ENCODE measurements around the gene KCNH2.

KCNH2 gene

DNA sequence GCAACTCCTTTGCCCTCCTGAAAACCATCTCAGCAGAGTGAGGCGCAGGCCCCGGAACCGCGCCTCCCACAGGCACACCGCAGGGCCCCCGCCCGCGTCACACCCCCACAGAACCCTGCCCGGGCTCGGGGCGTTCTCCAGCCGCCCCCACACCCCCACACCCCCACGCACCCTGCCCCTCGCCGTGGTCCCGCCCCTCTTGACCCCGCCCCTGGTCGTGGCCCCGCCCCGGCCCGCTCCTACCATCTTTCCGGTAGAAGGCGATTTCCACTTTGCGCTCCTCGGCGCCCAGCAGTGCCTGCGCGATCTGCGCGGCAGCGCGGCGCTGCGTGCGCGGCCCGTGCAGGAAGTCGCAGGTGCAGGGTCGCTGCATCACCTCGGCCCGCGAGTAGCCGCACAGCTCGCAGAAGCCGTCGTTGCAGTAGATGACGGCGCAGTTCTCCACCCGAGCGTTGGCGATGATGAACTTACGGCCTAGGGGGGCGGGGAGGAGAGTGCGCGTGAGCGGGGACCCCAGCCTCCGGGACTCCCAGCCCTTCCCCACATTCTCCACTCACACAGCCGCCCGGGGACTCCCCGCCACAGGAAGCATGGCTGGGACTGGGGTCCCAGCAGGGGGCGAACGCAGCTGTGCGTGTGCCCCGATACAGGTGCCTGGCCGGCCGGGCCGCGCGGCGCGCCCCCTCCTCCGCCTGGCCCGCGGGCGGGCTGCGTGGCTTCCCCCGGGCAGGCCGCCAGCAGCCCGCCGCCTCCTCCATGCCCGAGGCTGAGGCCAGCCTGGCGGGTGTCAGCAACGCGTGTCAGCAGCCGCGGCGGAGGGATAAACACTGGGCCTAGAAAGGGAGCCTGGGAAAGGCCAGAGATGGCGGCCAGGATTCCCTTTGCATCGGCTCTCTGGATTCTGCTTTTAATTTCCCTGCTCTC lies 3.4 kb downstream of the KCNH2 start:
- in situ Hi-C loops (cut with HindIII; ENCODE audit: low sequenced_read_pairs), result no loop called here
- TF ChIP-seq, protein P1, sequence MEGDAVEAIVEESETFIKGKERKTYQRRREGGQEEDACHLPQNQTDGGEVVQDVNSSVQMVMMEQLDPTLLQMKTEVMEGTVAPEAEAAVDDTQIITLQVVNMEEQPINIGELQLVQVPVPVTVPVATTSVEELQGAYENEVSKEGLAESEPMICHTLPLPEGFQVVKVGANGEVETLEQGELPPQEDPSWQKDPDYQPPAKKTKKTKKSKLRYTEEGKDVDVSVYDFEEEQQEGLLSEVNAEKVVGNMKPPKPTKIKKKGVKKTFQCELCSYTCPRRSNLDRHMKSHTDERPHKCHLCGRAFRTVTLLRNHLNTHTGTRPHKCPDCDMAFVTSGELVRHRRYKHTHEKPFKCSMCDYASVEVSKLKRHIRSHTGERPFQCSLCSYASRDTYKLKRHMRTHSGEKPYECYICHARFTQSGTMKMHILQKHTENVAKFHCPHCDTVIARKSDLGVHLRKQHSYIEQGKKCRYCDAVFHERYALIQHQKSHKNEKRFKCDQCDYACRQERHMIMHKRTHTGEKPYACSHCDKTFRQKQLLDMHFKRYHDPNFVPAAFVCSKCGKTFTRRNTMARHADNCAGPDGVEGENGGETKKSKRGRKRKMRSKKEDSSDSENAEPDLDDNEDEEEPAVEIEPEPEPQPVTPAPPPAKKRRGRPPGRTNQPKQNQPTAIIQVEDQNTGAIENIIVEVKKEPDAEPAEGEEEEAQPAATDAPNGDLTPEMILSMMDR (IDR thresholded peaks at IDR 0.05; ENCODE audit: low read depth, low read length, missing control alignments), result peak; percentile 2
- DNase-seq (ENCODE audit: low read depth), result no peak
- H3K4me3 ChIP-seq (ENCODE audit: low read depth, low read length), result peak overlapping the region; percentile 19

DNA sequence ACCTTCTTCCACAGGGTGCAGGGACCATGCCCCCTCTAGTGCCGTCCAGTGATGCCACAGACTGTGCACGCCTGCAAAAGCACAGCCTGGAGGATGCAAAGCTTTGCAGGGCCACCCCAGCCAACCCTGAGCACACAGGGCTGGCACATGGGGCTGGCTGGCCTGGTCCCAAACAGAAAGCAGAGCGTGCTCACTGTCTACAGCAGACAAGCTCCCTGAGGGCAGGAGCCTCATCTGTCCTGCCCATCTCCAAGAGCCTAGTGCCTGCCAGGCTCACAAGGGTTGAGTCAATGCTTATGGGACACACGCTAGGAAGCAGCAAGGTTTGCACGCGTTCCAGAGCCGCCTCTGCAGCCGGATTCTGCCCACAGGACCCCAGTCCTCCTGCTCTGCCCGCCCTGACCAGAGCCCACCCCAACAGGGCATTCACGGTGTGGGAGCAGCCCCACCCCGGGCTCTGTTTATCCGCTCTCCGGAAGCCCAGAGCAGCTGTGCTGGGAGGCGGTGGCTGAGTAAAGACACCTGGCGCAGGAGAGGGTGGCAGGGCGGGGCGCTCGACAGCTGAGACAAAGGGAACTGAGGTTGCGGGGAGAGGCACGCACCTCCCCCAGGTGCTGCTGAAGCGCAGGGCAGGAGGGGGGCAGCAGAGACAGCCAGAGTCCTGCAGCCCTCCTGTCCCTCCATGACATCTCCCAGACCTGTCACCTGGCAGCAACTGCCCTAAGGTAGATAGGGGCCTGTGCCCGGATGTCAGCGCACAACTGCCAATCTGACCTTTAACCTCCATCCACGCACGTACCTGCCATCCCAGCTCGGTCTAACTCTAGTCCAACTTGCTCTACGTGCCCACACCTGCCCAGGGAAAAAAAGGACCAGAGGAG lies 4.3 kb downstream of the KCNH2 start:
- in situ Hi-C loops (cut with HindIII; ENCODE audit: low sequenced_read_pairs), result no loop called here
- no peak for DNase-seq (ENCODE audit: low read depth)
- TF ChIP-seq, protein P1 (IDR thresholded peaks at IDR 0.05; ENCODE audit: low read depth, low read length, missing control alignments), result no peak
- H3K4me3 ChIP-seq (ENCODE audit: low read depth, low read length), result no peak overlapping the region

DNA sequence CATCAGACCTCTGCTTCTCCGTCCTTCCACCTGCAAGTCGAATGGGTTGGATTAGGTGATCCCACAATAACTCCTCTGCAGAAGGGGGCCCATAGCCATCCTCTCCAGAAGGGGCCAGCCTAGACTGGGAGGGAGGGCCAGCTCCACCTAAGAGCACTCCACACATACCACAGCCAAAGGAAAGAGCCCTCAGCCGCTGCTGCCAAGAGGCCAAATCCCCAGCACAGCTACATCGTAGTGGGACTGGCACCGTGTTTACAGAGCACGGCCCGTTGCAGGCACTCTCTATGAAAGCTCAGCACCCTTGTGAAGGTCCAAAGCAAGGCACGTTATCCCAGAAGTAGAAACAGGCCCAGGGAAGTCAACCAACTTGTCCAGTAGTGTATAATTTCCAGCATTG lies 5.4 kb downstream of the KCNH2 start:
- DNase-seq (ENCODE audit: low read depth), result no peak
- TF ChIP-seq, protein P1 (IDR thresholded peaks at IDR 0.05; ENCODE audit: low read depth, low read length, missing control alignments), result no peak
- H3K4me3 ChIP-seq (ENCODE audit: low read depth, low read length), result no peak overlapping the region
- in situ Hi-C loops (cut with HindIII; ENCODE audit: low sequenced_read_pairs), result no loop called here

DNA sequence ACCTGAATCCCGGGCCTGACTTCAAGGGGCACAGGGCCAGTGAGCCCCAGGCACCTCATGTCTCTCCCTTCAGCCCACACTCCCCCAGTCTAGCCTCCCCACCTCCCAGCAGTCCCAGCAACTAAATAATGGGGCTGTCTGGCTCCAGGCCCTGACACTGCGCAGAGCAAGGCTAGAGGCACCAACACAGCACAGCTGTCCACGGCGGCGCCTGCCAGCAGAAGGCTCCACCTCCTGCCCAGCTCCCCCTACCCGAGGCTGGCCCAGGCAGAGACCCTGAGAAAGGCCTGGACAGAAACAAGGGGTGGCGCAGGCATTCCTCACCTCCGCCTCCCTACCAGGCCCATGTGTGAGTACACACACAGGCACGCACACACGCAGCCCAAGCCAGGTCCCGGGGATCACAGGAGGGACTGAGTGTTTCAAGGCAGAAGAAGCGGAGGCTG lies 6.1 kb downstream of the KCNH2 start:
- in situ Hi-C loops (cut with HindIII; ENCODE audit: low sequenced_read_pairs), result no loop called here
- no peak overlapping the region for H3K4me3 ChIP-seq (ENCODE audit: low read depth, low read length)
- DNase-seq (ENCODE audit: low read depth), result no peak
- TF ChIP-seq, protein P1 (IDR thresholded peaks at IDR 0.05; ENCODE audit: low read depth, low read length, missing control alignments), result no peak

DNA sequence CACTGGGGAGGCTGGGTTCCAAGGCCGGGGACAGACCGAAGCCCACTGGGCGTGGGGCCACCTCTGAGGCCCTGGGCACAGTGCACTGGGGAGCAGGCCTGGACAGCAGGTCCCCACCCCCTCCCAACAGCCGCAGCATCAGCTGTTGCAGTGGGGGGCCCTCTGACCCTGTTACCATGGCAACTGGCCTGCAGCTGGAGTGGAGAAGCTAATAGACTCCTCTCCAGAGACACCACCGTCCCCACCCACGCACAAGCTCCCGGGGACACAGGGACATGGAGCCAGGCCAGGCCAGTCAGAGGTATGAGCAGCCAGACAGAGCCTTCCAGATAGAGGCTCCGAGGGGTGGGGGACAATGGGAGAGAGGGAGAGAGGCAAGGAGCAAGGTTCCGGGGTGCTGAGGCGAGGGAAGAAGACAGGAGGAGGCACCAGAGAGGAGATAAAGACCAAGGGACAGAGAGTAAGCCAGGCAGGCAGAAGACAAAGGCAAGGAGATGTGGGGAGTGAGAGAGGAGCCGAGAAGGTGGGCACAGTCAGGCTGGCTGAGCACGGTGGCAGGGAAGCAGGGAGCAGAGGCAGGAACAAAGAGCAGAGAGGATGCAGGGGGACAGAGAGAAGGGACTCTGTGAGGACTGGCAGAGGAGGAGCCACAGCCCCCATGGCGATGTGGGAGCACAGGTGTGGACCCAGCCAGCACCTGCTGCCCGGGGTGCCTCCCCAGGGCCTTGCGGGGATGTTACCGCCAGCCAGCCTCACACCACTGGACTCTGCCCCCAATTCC lies 6.7 kb downstream of the KCNH2 start:
- H3K4me3 ChIP-seq (ENCODE audit: low read depth, low read length), result no peak overlapping the region
- in situ Hi-C loops (cut with HindIII; ENCODE audit: low sequenced_read_pairs), result no loop called here
- DNase-seq (ENCODE audit: low read depth), result no peak
- TF ChIP-seq, protein P1 (IDR thresholded peaks at IDR 0.05; ENCODE audit: low read depth, low read length, missing control alignments), result no peak

DNA sequence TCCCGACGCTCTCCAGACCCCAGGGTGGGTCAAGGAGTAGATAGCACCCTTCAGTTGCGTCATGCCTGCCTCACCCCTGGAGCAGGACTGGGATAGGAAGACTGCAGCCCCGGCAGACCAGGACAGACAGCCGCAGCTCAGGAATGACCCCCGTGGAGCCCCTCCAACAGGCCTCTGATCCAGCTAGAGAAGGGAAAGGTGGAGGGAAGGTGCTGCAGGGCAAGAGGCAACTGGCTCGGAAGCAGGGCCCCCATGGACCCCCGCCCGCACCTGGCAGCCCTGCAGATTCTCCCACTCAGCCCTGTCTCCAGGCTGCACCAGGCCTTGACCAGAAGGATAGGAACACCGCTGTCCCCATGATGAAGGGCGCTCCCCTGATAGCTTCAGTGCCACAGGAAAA lies 7.7 kb downstream of the KCNH2 start:
- in situ Hi-C loops (cut with HindIII; ENCODE audit: low sequenced_read_pairs), result no loop called here
- no peak for DNase-seq (ENCODE audit: low read depth)
- TF ChIP-seq, protein P1 (IDR thresholded peaks at IDR 0.05; ENCODE audit: low read depth, low read length, missing control alignments), result no peak
- no peak overlapping the region for H3K4me3 ChIP-seq (ENCODE audit: low read depth, low read length)
